ENCODE data around the gene SLC22A14. TPM values are rescaled to one million over a fixed set of nuclear protein-coding genes. Genes with fewer than 3 reads are reported as not detected.

Gene SLC22A14
- total and polyA plus RNA-seq, 2 donors (not counting 1 experiment from before 2014, with no cell fraction given): not detected

- WGBS (ENCODE audit: insufficient coverage): 100% methylated on average over 1 of the region's 4 CpGs
- Histone ChIP-seq H3K9me3 (ENCODE audit: control extremely low read depth in 1 of 3, control insufficient read depth in 2 of 3, insufficient read depth in 1 of 3, low read length in 2 of 3) (no peaks in the 10 kb centered on the region), H3K36me3 (replicated peaks in 1 of 2; ENCODE audit: control extremely low read depth in 1 of 2, control insufficient read depth in 1 of 2, extremely low read depth in 1 of 2, insufficient read depth in 2 of 2, low read length in 1 of 2) (peaks cover 1 to 50% of the 10 kb centered on the region in 2 experiments), H2AFZ (ENCODE audit: insufficient read depth, low read depth, low read length, poor library complexity, severe bottlenecking) (no peak overlapping the region), H3K27me3 (replicated peaks in 1 of 4; ENCODE audit: control extremely low read depth in 1 of 4, control insufficient read depth in 3 of 4, insufficient read depth in 4 of 4, low read length in 3 of 4) (no peaks in the 10 kb centered on the region), H3K79me2 (ENCODE audit: control insufficient read depth, insufficient read depth, low read length) (no peaks in the 10 kb centered on the region), H3K4me1 (ENCODE audit: control insufficient read depth in 2 of 2, insufficient read depth in 2 of 2, low read length in 2 of 2) (no peaks in the 10 kb centered on the region), H3K9ac (ENCODE audit: low read length) (no peak overlapping the region), H3K4me3 (ENCODE audit: control extremely low read depth in 1 of 5, extremely low read depth in 1 of 5, insufficient read depth in 1 of 5, low read depth in 2 of 5, low read length in 4 of 5) (no peak overlapping the region), H4K20me1 (ENCODE audit: control insufficient read depth, insufficient read depth, low read length, poor library complexity, severe bottlenecking) (no peaks in the 10 kb centered on the region), H3K27ac (ENCODE audit: low read length in 2 of 2) (no peak overlapping the region), H3K4me2 (replicated peaks; ENCODE audit: low read depth, low read length, poor library complexity, severe bottlenecking) (no peak overlapping the region)
- Mint-ChIP-seq H3K4me1 (no peaks in the 10 kb centered on the region), H3K4me3 (no peak overlapping the region), H3K27me3 (no peaks in the 10 kb centered on the region), H3K9me3 (ENCODE audit: insufficient read depth) (no peaks in the 10 kb centered on the region), H3K27ac (no peak overlapping the region)
- no peak for ATAC-seq (ENCODE audit: low read depth)
- ChIA-PET POLR2A (no interaction called here), CTCF (no interaction called here)
- no peak for DNase-seq
- intact Hi-C loops (cut with micrococcal nuclease): no loop called here
- TF ChIP-seq CTCF (IDR thresholded peaks at IDR 0.05) (no peak), EZH2 (IDR thresholded peaks at IDR 0.05; ENCODE audit: borderline replicate concordance, insufficient read depth, low read depth, low read length, poor library complexity, severe bottlenecking) (no peak)
Observed at GRCh38 chr3:38245930-38246329, 36.2 kb upstream of the SLC22A14 start.

- H3K27ac ChIP-seq (ENCODE audit: low read length in 2 of 2): no peak overlapping the region
- no peaks in the 10 kb centered on the region for H3K9me3 ChIP-seq (ENCODE audit: control extremely low read depth in 1 of 3, control insufficient read depth in 2 of 3, insufficient read depth in 1 of 3, low read length in 2 of 3)
- Mint-ChIP-seq H3K9me3 (ENCODE audit: insufficient read depth) (no peaks in the 10 kb centered on the region), H3K27ac (no peak overlapping the region), H3K4me1 (no peaks in the 10 kb centered on the region), H3K4me3 (no peak overlapping the region), H3K27me3 (no peaks in the 10 kb centered on the region)
- ChIA-PET CTCF (no interaction called here), POLR2A (no interaction called here)
- ATAC-seq (ENCODE audit: low read depth): no peak
- H4K20me1 ChIP-seq (ENCODE audit: control insufficient read depth, insufficient read depth, low read length, poor library complexity, severe bottlenecking): no peaks in the 10 kb centered on the region
- H3K9ac ChIP-seq (ENCODE audit: low read length): no peak overlapping the region
- H3K79me2 ChIP-seq (ENCODE audit: control insufficient read depth, insufficient read depth, low read length): no peaks in the 10 kb centered on the region
- H3K27me3 ChIP-seq (replicated peaks in 1 of 4; ENCODE audit: control extremely low read depth in 1 of 4, control insufficient read depth in 3 of 4, insufficient read depth in 4 of 4, low read length in 3 of 4): no peaks in the 10 kb centered on the region
- intact Hi-C loops (cut with micrococcal nuclease): no loop called here
- DNase-seq: no peak
- H3K36me3 ChIP-seq (replicated peaks in 1 of 2; ENCODE audit: control extremely low read depth in 1 of 2, control insufficient read depth in 1 of 2, extremely low read depth in 1 of 2, insufficient read depth in 2 of 2, low read length in 1 of 2): peaks cover 3 to 59% of the 10 kb centered on the region in 2 experiments
- no peaks in the 10 kb centered on the region for H3K4me1 ChIP-seq (ENCODE audit: control insufficient read depth in 2 of 2, insufficient read depth in 2 of 2, low read length in 2 of 2)
- H3K4me3 ChIP-seq (ENCODE audit: control extremely low read depth in 1 of 5, extremely low read depth in 1 of 5, insufficient read depth in 1 of 5, low read depth in 2 of 5, low read length in 4 of 5): no peak overlapping the region
- TF ChIP-seq EZH2 (IDR thresholded peaks at IDR 0.05; ENCODE audit: borderline replicate concordance, insufficient read depth, low read depth, low read length, poor library complexity, severe bottlenecking): no peak
- TF ChIP-seq CTCF (IDR thresholded peaks at IDR 0.05): no peak
- H3K4me2 ChIP-seq (replicated peaks; ENCODE audit: low read depth, low read length, poor library complexity, severe bottlenecking): no peak overlapping the region
- no peak overlapping the region for H2AFZ ChIP-seq (ENCODE audit: insufficient read depth, low read depth, low read length, poor library complexity, severe bottlenecking)
Observed at GRCh38 chr3:38247366-38248035, 34.6 kb upstream of the SLC22A14 start.
